Measurements from ENCODE around the gene GULP1.

The GULP1 gene

GRCh38 chr2:188353282-188353681 lies 61.6 kb downstream of the GULP1 start:
- H3K9me3 ChIP-seq (ENCODE audit: insufficient read depth, low read length, severe bottlenecking), result no peaks in the 10 kb centered on the region
- H3K4me3 ChIP-seq (ENCODE audit: low read depth in 1 of 2, low read length in 2 of 2), result no peak overlapping the region
- H3K79me2 ChIP-seq (ENCODE audit: insufficient read depth, low read length), result no peaks in the 10 kb centered on the region
- TF ChIP-seq EZH2 (IDR thresholded peaks at IDR 0.05; ENCODE audit: borderline replicate concordance, low read depth, low read length, severe bottlenecking) (no peak), CTCF (IDR thresholded peaks at IDR 0.05; ENCODE audit: borderline replicate concordance, extremely low read depth, low read length, poor library complexity, severe bottlenecking) (no peak)
- H4K20me1 ChIP-seq (ENCODE audit: insufficient read depth, low read length), result no peaks in the 10 kb centered on the region
- H3K27ac ChIP-seq (ENCODE audit: low read length), result no peak overlapping the region
- no peaks in the 10 kb centered on the region for H3K36me3 ChIP-seq (ENCODE audit: insufficient read depth, low read length)
- H3K4me1 ChIP-seq (ENCODE audit: insufficient read depth, low read length), result no peaks in the 10 kb centered on the region
- no peak overlapping the region for H3K9ac ChIP-seq (ENCODE audit: low read depth, low read length)
- DNase-seq (no peak), ATAC-seq (ENCODE audit: insufficient read depth, low read depth) (no peak)
- H2AFZ ChIP-seq (ENCODE audit: low read depth, low read length), result no peak overlapping the region
- no peak overlapping the region for H3K4me2 ChIP-seq (ENCODE audit: insufficient read depth, low read length)
- H3K27me3 ChIP-seq (ENCODE audit: insufficient read depth, low read length, poor library complexity), result no peaks in the 10 kb centered on the region

GRCh38 chr2:188360485-188361263 lies 69.0 kb downstream of the GULP1 start:
- no peaks in the 10 kb centered on the region for H3K4me1 ChIP-seq (ENCODE audit: insufficient read depth, low read length)
- no peak overlapping the region for H3K9ac ChIP-seq (ENCODE audit: low read depth, low read length)
- H3K27ac ChIP-seq (ENCODE audit: low read length), result no peak overlapping the region
- TF ChIP-seq CTCF (IDR thresholded peaks at IDR 0.05; ENCODE audit: borderline replicate concordance, extremely low read depth, low read length, poor library complexity, severe bottlenecking) (no peak), EZH2 (IDR thresholded peaks at IDR 0.05; ENCODE audit: borderline replicate concordance, low read depth, low read length, severe bottlenecking) (no peak)
- H3K36me3 ChIP-seq (ENCODE audit: insufficient read depth, low read length), result no peaks in the 10 kb centered on the region
- no peaks in the 10 kb centered on the region for H3K79me2 ChIP-seq (ENCODE audit: insufficient read depth, low read length)
- no peak for ATAC-seq (ENCODE audit: insufficient read depth, low read depth)
- H3K4me3 ChIP-seq (ENCODE audit: low read depth in 1 of 2, low read length in 2 of 2), result no peak overlapping the region
- H3K4me2 ChIP-seq (ENCODE audit: insufficient read depth, low read length), result no peak overlapping the region
- H3K9me3 ChIP-seq (ENCODE audit: insufficient read depth, low read length, severe bottlenecking), result no peaks in the 10 kb centered on the region
- DNase-seq, result no peak
- no peaks in the 10 kb centered on the region for H3K27me3 ChIP-seq (ENCODE audit: insufficient read depth, low read length, poor library complexity)
- no peak overlapping the region for H2AFZ ChIP-seq (ENCODE audit: low read depth, low read length)
- no peaks in the 10 kb centered on the region for H4K20me1 ChIP-seq (ENCODE audit: insufficient read depth, low read length)

- Histone ChIP-seq H2AFZ (ENCODE audit: low read depth, low read length) (no peak overlapping the region), H3K79me2 (ENCODE audit: insufficient read depth, low read length) (no peaks in the 10 kb centered on the region), H3K27ac (ENCODE audit: low read length) (no peak overlapping the region), H3K4me1 (ENCODE audit: insufficient read depth, low read length) (no peaks in the 10 kb centered on the region), H3K4me2 (ENCODE audit: insufficient read depth, low read length) (no peak overlapping the region), H4K20me1 (ENCODE audit: insufficient read depth, low read length) (no peaks in the 10 kb centered on the region), H3K36me3 (ENCODE audit: insufficient read depth, low read length) (no peaks in the 10 kb centered on the region), H3K9ac (ENCODE audit: low read depth, low read length) (no peak overlapping the region), H3K27me3 (ENCODE audit: insufficient read depth, low read length, poor library complexity) (no peaks in the 10 kb centered on the region), H3K4me3 (ENCODE audit: low read depth in 1 of 2, low read length in 2 of 2) (no peak overlapping the region), H3K9me3 (ENCODE audit: insufficient read depth, low read length, severe bottlenecking) (no peaks in the 10 kb centered on the region)
- ATAC-seq (ENCODE audit: insufficient read depth, low read depth) (no peak), DNase-seq (no peak)
- no peak for TF ChIP-seq CTCF (IDR thresholded peaks at IDR 0.05; ENCODE audit: borderline replicate concordance, extremely low read depth, low read length, poor library complexity, severe bottlenecking)
- no peak for TF ChIP-seq EZH2 (IDR thresholded peaks at IDR 0.05; ENCODE audit: borderline replicate concordance, low read depth, low read length, severe bottlenecking)
Observed at GRCh38 chr2:188364033-188364630, 72.5 kb downstream of the GULP1 start.

Measured in DND-41 (cell line).